Stomach (tissue), 4 donors: ENCODE measurements around the gene C16orf96.
A peak's percentile ranks its signal among the peaks of the same experiment; 100 is the strongest.

Experiments used
- CTCF ChIP-seq, 7 experiments: fragments of 450-650 bp in 4 of 7; fragments of 200-600 bp in 3 of 7; sonication (generic) in 3 of 7; IDR thresholded peaks; one replicate each; pipeline ENCODE4 v1.5.1; 2016 to 2019; ENCODE audit warnings: antibody characterized with exemption in 7 of 7, control low read depth in 2 of 7, mild to moderate bottlenecking in 1 of 7
- POLR2A ChIP-seq, 4 donors: fragments of 450-650 bp; IDR thresholded peaks; one replicate each; pipeline ENCODE4 v1.6.1; 2016; ENCODE audit warnings: antibody characterized with exemption in 4 of 4, control low read depth in 2 of 4, mild to moderate bottlenecking in 1 of 4, moderate library complexity in 1 of 4

- TF ChIP-seq POLR2A (IDR thresholded peaks at IDR 0.05): no peak
- TF ChIP-seq CTCF (IDR thresholded peaks at IDR 0.05): peak in 2 of 7 experiments; percentile 38 to 45
Measured at GRCh38 chr16:4517812-4518680, 38.1 kb upstream of the C16orf96 start.
